SK-N-SH (cell line): ENCODE results near the gene CDK9. TPM values are rescaled to one million over a fixed set of nuclear protein-coding genes. Genes with fewer than 3 reads are reported as not detected.

ENCODE experiments used
- CTCF ChIA-PET: fragments of 300-600, 350-600 bp; formaldehyde crosslinking; extraction: SDS; loops from one replicate; lab custom pipeline; 2021; lab: Yijun Ruan, JAX
- POLR2A ChIA-PET: fragments of 350-600 bp; sonication (Branson Sonifier 250); formaldehyde crosslinking; extraction: SDS; loops from one replicate; lab custom pipeline; 2020; ENCODE audit warnings: antibody characterized with exemption, inconsistent platforms; lab: Yijun Ruan, JAX
- DNase-seq: peaks from one replicate; pipeline ENCODE4 v3.0.0; 2012
- H2AFZ ChIP-seq: fragments of 200-600 bp; sonication (generic); 2 replicates; pipeline ENCODE4 v1.8.1; 2016; ENCODE audit warnings: antibody characterized with exemption, mild to moderate bottlenecking, low read depth
- H3F3A ChIP-seq: fragments of 200-600 bp; sonication (generic); replicated peaks from 2 replicates; pipeline ENCODE3; 2016; ENCODE audit warnings: antibody characterized with exemption, mild to moderate bottlenecking; ENCODE audit not compliant: insufficient read depth
- H3K27ac ChIP-seq, 2 experiments: fragments of 200-500 bp in 1 of 2; fragments of 200-600 bp in 1 of 2; sonication (Bioruptor generic) in 1 of 2; sonication (generic), shearing (Covaris generic) in 1 of 2; 2 replicates each; pipeline versions ENCODE4 v1.5.1 to v1.6.1; 2014 to 2016; ENCODE audit warnings: low read depth in 2 of 2, inconsistent platforms in 1 of 2, low read length in 1 of 2, mild to moderate bottlenecking in 1 of 2, mixed read lengths in 1 of 2
- H3K27me3 ChIP-seq: fragments of 200-600 bp; sonication (generic), shearing (Covaris generic); 2 replicates; pipeline ENCODE4 v1.6.1; 2016; ENCODE audit warnings: mixed run types; ENCODE audit not compliant: insufficient read depth
- H3K36me3 ChIP-seq, 2 experiments: fragments of 200-500 bp in 1 of 2; fragments of 200-600 bp in 1 of 2; sonication (Bioruptor generic) in 1 of 2; sonication (generic) in 1 of 2; replicated peaks in 1 of 2; 2 replicates each; pipeline versions ENCODE3 to v1.5.1; 2014 to 2016; ENCODE audit warnings: low read length in 1 of 2, mild to moderate bottlenecking in 1 of 2; ENCODE audit not compliant: insufficient read depth in 2 of 2, control insufficient read depth in 1 of 2
- H3K4me1 ChIP-seq, 2 experiments: fragments of 200-500 bp in 1 of 2; fragments of 200-600 bp in 1 of 2; sonication (Bioruptor generic) in 1 of 2; sonication (generic), shearing (Covaris generic) in 1 of 2; 2 replicates each; pipeline versions ENCODE4 v1.5.1 to v1.6.1; 2014 to 2016; ENCODE audit warnings: low read depth in 1 of 2, low read length in 1 of 2, mixed run types in 1 of 2; ENCODE audit not compliant: insufficient read depth in 2 of 2, control insufficient read depth in 1 of 2
- H3K4me2 ChIP-seq: fragments of 200-600 bp; sonication (generic), shearing (Covaris generic); 2 replicates; pipeline ENCODE4 v1.6.1; 2017; ENCODE audit warnings: mixed run types
- H3K4me3 ChIP-seq, 2 experiments: fragments of 200-500 bp in 1 of 2; fragments of 200-600 bp in 1 of 2; sonication (Bioruptor generic) in 1 of 2; sonication (generic), shearing (Covaris generic) in 1 of 2; 2 replicates each; pipeline versions ENCODE4 v1.5.1 to v1.8.1; 2014 to 2016; ENCODE audit warnings: low read depth in 2 of 2, inconsistent platforms in 1 of 2, low read length in 1 of 2, mild to moderate bottlenecking in 1 of 2, mixed read lengths in 1 of 2, moderate library complexity in 1 of 2
- H3K79me2 ChIP-seq: fragments of 200-600 bp; sonication (generic); 2 replicates; pipeline ENCODE4 v1.8.1; 2017; ENCODE audit warnings: mild to moderate bottlenecking; ENCODE audit not compliant: insufficient read depth
- H3K9ac ChIP-seq: fragments of 200-600 bp; sonication (generic); 2 replicates; pipeline ENCODE4 v1.6.1; 2017; ENCODE audit warnings: mixed run types
- H3K9me2 ChIP-seq: fragments of 200-600 bp; sonication (generic); 2 replicates; pipeline ENCODE4 v1.6.1; 2017; ENCODE audit warnings: mixed run types
- H3K9me3 ChIP-seq: fragments of 200-600 bp; sonication (generic); 2 replicates; pipeline ENCODE4 v1.6.1; 2017; ENCODE audit warnings: mixed run types, mild to moderate bottlenecking, moderate library complexity
- H4K20me1 ChIP-seq: fragments of 200-600 bp; sonication (generic); 2 replicates; pipeline ENCODE4 v1.6.1; 2017; ENCODE audit warnings: mild to moderate bottlenecking, mixed run types; ENCODE audit not compliant: insufficient read depth
- EZH2phosphoT487 ChIP-seq: fragments of 200-600 bp; sonication (generic); IDR thresholded peaks from 2 replicates; pipeline ENCODE4 v1.6.1; 2017; ENCODE audit warnings: low read depth, mixed run types, mild to moderate bottlenecking, antibody characterized with exemption, moderate library complexity, borderline replicate concordance
- FOSL2 ChIP-seq: IDR thresholded peaks from 2 replicates; pipeline ENCODE4 v1.4.0; 2012; ENCODE audit warnings: low read depth, mild to moderate bottlenecking, moderate library complexity, borderline replicate concordance
- JUND ChIP-seq: IDR thresholded peaks from 2 replicates; pipeline ENCODE4 v1.4.0; 2012
- NFIC ChIP-seq: IDR thresholded peaks from 2 replicates; pipeline ENCODE4 v1.4.0; 2012; ENCODE audit warnings: borderline replicate concordance
- NRF1 ChIP-seq: IDR thresholded peaks from 2 replicates; pipeline ENCODE4 v1.6.1; 2012; ENCODE audit warnings: low read depth, mild to moderate bottlenecking, low read length
- RCOR1 ChIP-seq: fragments of 150-350 bp; IDR thresholded peaks from 2 replicates; pipeline ENCODE4 v1.6.1; 2017; ENCODE audit warnings: antibody characterized with exemption, low read length
- SIN3A ChIP-seq: IDR thresholded peaks from 2 replicates; pipeline ENCODE4 v1.6.1; 2012; ENCODE audit warnings: low read depth, mild to moderate bottlenecking, low read length, moderate library complexity, borderline replicate concordance
- TCF12 ChIP-seq: IDR thresholded peaks from 2 replicates; pipeline ENCODE4 v1.4.0; 2012
- WGBS: methylation state at CpG from one replicate; pipeline ENCODE4 v1.1.6; 2017; ENCODE audit warnings: low lambda C conversion rate; 5-methylcytosine and 5-hydroxymethylcytosine counted together
- polyA plus RNA-seq, 3 experiments: library from polyadenylated mRNA; depleted of rRNA; stranded (reverse); fragments of >200 nt; gene quantifications; 2 replicates each; pipeline ENCODE4 v1.2.3, GENCODE V29; 2012
- TF ChIP-seq, protein P1 (sequence below): IDR thresholded peaks from 2 replicates; pipeline ENCODE4 v1.6.1; 2012; ENCODE audit warnings: mild to moderate bottlenecking, low read depth, low read length, moderate library complexity
- TF ChIP-seq, protein P2 (sequence below): fragments of 200-600 bp; sonication (generic); IDR thresholded peaks from 2 replicates; pipeline ENCODE4 v1.6.1; 2017; ENCODE audit warnings: antibody characterized with exemption, mild to moderate bottlenecking, moderate library complexity

Gene CDK9
- polyA plus RNA-seq, 1 of the 3 experiments (the other 2 are of a cell fraction): 82.7 TPM

DNA sequence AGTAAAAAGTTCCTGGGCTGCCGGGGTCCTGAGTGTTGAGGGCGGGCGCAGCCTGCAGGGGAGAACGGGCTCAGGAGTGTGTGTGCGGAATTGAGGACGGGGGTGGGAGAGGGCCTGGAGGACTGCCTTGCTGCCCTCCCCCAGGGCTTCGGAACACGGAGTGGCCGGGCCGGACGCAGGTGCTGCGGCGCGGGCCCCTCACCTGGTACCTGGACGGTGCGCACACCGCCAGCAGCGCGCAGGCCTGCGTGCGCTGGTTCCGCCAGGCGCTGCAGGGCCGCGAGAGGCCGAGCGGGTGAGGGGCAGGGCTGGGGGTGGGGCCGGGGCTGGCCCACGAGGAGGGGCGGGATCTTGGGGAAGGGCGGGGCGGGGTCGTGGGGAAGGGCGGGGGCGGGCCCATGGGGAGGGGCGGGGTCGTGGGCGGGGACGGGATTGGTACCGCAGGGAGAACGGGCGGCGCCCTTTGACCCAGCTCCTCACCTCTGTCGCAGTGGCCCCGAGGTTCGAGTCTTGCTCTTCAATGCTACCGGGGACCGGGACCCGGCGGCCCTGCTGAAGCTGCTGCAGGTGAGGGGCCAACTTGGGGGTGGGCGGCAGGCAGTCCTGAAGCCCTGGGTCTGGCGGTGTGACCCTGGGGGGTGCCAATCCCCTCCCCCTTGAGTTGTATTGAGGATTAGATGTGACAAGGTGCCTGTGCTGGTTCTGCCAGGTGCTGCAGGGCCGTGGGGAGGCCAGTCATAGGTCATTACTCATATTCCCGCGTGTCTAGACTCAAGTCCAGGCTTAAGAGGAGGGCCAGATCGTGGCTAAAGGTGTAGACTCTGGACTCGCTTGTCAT lies 23.9 kb downstream of the CDK9 start:
- peaks cover 8% of the 10 kb centered on the region for H3F3A ChIP-seq
- no peaks in the 10 kb centered on the region for H4K20me1 ChIP-seq
- H3K9me3 ChIP-seq: no peaks in the 10 kb centered on the region
- TF ChIP-seq, protein P1, sequence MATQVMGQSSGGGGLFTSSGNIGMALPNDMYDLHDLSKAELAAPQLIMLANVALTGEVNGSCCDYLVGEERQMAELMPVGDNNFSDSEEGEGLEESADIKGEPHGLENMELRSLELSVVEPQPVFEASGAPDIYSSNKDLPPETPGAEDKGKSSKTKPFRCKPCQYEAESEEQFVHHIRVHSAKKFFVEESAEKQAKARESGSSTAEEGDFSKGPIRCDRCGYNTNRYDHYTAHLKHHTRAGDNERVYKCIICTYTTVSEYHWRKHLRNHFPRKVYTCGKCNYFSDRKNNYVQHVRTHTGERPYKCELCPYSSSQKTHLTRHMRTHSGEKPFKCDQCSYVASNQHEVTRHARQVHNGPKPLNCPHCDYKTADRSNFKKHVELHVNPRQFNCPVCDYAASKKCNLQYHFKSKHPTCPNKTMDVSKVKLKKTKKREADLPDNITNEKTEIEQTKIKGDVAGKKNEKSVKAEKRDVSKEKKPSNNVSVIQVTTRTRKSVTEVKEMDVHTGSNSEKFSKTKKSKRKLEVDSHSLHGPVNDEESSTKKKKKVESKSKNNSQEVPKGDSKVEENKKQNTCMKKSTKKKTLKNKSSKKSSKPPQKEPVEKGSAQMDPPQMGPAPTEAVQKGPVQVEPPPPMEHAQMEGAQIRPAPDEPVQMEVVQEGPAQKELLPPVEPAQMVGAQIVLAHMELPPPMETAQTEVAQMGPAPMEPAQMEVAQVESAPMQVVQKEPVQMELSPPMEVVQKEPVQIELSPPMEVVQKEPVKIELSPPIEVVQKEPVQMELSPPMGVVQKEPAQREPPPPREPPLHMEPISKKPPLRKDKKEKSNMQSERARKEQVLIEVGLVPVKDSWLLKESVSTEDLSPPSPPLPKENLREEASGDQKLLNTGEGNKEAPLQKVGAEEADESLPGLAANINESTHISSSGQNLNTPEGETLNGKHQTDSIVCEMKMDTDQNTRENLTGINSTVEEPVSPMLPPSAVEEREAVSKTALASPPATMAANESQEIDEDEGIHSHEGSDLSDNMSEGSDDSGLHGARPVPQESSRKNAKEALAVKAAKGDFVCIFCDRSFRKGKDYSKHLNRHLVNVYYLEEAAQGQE: no peak
- TF ChIP-seq RCOR1 (no peak), SIN3A (no peak), EZH2phosphoT487 (no peak), FOSL2 (no peak)
- ChIA-PET POLR2A (no interaction called here), CTCF (interaction anchor here (1.2 to 1.5 kb wide), 2 partner anchors 25 to 60 kb away, joined by 3 to 6 read pairs; no protein-coding TSS in a partner anchor)
- no peak overlapping the region for H2AFZ ChIP-seq
- DNase-seq: peak; percentile 89
- no peaks in the 10 kb centered on the region for H3K27me3 ChIP-seq
- 74% methylated on average over 24 of the region's 57 CpGs for WGBS
- H3K4me2 ChIP-seq: no peak overlapping the region
- no peak overlapping the region for H3K27ac ChIP-seq
- H3K4me1 ChIP-seq: peaks cover 0 to 12% of the 10 kb centered on the region in 2 experiments; a peak in 1 of 4 replicates
- H3K9me2 ChIP-seq: no peaks in the 10 kb centered on the region
- H3K9ac ChIP-seq: no peak overlapping the region
- H3K79me2 ChIP-seq: peaks cover 20% of the 10 kb centered on the region
- H3K36me3 ChIP-seq: peaks cover 38 to 45% of the 10 kb centered on the region in 2 experiments
- H3K4me3 ChIP-seq: no peak overlapping the region

DNA sequence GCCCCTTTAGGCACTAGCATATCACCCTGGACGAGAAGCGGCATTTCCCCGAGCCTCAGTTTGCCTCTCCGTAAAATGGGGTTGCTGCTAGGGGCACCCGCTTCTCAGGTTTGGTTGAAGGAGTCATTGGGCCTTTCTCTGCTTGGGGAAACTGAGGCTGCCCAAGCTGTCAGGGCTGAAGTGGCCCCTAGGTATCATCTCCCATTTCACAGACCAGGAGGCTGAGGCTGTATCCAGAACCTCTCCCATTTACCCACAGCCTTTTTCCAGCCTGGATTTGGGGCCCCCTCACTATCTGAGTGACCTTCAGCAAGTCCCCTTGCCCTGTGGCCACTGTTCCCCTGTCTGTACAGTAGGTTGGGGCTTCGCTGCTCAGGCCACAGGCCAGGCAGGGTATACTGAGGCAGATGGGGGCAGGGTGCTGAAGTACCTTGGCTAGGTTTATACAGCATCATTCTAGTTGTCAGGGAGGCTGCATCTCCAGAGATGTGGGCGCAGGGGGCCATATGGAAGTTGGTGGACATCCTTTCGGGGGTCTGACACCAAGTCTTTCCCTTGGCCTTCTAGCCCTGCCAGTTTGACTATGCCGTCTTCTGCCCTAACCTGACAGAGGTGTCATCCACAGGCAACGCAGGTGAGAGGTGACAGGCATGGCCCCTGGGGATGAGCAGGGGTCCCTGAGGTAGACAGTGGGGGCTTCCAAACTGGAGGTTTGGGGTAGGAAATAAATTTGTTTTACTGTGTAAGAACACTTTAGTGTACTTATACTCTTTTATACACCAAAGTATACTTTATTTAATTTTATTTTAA lies 24.7 kb downstream of the CDK9 start:
- ChIA-PET POLR2A (no interaction called here), CTCF (no interaction called here)
- WGBS: 95% methylated on average over 8 of the region's 10 CpGs
- no peak overlapping the region for H3K4me2 ChIP-seq
- H3K4me1 ChIP-seq: peaks cover 0 to 12% of the 10 kb centered on the region in 2 experiments; a peak in 1 of 4 replicates
- H3K4me3 ChIP-seq: no peak overlapping the region
- no peaks in the 10 kb centered on the region for H3K27me3 ChIP-seq
- H3K27ac ChIP-seq: no peak overlapping the region
- H3K36me3 ChIP-seq: peaks cover 30 to 50% of the 10 kb centered on the region in 2 experiments
- H2AFZ ChIP-seq: no peak overlapping the region
- H3F3A ChIP-seq: peaks cover 8% of the 10 kb centered on the region
- no peaks in the 10 kb centered on the region for H3K9me3 ChIP-seq
- H3K9me2 ChIP-seq: no peaks in the 10 kb centered on the region
- no peaks in the 10 kb centered on the region for H4K20me1 ChIP-seq
- no peak for DNase-seq
- no peak overlapping the region for H3K9ac ChIP-seq
- peaks cover 12% of the 10 kb centered on the region for H3K79me2 ChIP-seq
- no peak for TF ChIP-seq NRF1
- TF ChIP-seq, protein P2, sequence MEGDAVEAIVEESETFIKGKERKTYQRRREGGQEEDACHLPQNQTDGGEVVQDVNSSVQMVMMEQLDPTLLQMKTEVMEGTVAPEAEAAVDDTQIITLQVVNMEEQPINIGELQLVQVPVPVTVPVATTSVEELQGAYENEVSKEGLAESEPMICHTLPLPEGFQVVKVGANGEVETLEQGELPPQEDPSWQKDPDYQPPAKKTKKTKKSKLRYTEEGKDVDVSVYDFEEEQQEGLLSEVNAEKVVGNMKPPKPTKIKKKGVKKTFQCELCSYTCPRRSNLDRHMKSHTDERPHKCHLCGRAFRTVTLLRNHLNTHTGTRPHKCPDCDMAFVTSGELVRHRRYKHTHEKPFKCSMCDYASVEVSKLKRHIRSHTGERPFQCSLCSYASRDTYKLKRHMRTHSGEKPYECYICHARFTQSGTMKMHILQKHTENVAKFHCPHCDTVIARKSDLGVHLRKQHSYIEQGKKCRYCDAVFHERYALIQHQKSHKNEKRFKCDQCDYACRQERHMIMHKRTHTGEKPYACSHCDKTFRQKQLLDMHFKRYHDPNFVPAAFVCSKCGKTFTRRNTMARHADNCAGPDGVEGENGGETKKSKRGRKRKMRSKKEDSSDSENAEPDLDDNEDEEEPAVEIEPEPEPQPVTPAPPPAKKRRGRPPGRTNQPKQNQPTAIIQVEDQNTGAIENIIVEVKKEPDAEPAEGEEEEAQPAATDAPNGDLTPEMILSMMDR: no peak
- TF ChIP-seq NFIC: no peak
- TF ChIP-seq TCF12: no peak
- TF ChIP-seq FOSL2: no peak
- TF ChIP-seq EZH2phosphoT487: no peak
- TF ChIP-seq JUND: no peak
